HUES64 (cell line): Measurements from ENCODE around the gene MED17.
"Not testable (repeated sequence)": the region's sequence is repeated elsewhere in the genome, so short reads cannot be mapped to it uniquely, and the experiment has no call there.

Source experiments
- H3K27ac ChIP-seq: 2 replicates; pipeline ENCODE4 v1.7.0; 2013; ENCODE audit warnings: low read depth, low read length, inconsistent platforms
- H3K27me3 ChIP-seq: 2 replicates; pipeline ENCODE4 v1.6.1; 2013; ENCODE audit warnings: mild to moderate bottlenecking, low read length; ENCODE audit not compliant: insufficient read depth
- H3K36me3 ChIP-seq: 2 replicates; pipeline ENCODE4 v1.6.1; 2013; ENCODE audit warnings: mild to moderate bottlenecking, low read length; ENCODE audit not compliant: insufficient read depth
- H3K4me1 ChIP-seq: 2 replicates; pipeline ENCODE4 v1.6.1; 2013; ENCODE audit warnings: mild to moderate bottlenecking, low read length, moderate library complexity; ENCODE audit not compliant: insufficient read depth
- H3K4me3 ChIP-seq: 2 replicates; pipeline ENCODE4 v1.5.1; 2013; ENCODE audit warnings: mild to moderate bottlenecking, low read length, moderate library complexity
- H3K9ac ChIP-seq: 2 replicates; pipeline ENCODE4 v1.6.1; 2013; ENCODE audit warnings: mild to moderate bottlenecking, low read depth, low read length
- H3K9me3 ChIP-seq: 2 replicates; pipeline ENCODE4 v1.6.1; 2013; ENCODE audit warnings: low read depth, low read length; ENCODE audit not compliant: insufficient read depth
- WGBS: fragments of 150-250, 120-280 bp; methylation state at CpG from one replicate; pipeline ENCODE4 v1.1.7; 2013; ENCODE audit warnings: missing lambda C conversion rate; 5-methylcytosine and 5-hydroxymethylcytosine counted together

Gene MED17

DNA sequence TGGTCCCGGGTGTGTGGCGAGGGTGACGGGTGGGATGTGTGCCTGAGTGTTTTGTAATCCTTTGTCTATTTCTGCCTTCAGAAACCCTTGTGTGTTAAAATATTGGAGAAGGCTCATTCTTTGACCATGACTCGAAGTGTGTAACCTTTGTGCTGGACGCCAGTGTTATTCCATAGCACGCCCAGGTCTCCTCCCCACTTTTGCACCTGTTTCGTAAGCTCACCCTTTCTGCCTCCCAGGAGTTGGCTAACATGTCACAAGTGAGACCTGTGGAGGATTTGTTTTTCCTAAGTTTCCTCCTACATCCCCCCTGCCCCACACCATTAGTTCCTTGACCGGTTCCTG is 42.2 kb upstream of the MED17 start:
- Histone ChIP-seq H3K27ac (peak overlapping the region; percentile 65), H3K4me1 (peaks cover 35% of the 10 kb centered on the region), H3K36me3 (peaks cover 47% of the 10 kb centered on the region)

DNA sequence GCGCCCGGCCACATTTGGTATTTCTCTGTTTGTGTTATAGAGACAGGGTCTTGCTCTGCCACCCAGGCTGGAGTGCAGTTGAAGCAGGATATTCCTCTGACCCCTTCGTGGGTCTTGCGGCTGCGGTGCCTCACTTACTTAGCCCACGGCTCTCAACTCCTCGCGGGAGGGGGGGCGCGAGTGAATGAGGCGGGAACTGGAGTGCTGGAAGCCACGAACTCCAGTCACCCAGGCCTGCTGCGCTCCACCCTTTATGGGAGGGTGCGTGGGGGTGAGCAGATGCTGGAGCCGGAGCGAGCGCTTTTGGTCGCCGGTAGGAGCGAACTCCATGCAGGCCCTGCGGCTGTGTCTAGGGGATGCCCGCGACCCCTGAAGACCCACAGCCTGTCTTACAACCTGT is 40.8 kb upstream of the MED17 start:
- H3K4me3 ChIP-seq, result no peak overlapping the region
- 91% methylated on average over 23 of the region's 23 CpGs for WGBS
- no peaks in the 10 kb centered on the region for H3K9me3 ChIP-seq
- peak overlapping the region; percentile 23; the same call in 1 of the 2 replicates for H3K9ac ChIP-seq
- no peaks in the 10 kb centered on the region for H3K27me3 ChIP-seq
- H3K27ac ChIP-seq, result no peak overlapping the region; the same call in 1 of the 2 replicates
- peaks cover 22% of the 10 kb centered on the region for H3K4me1 ChIP-seq
- peaks cover 42% of the 10 kb centered on the region for H3K36me3 ChIP-seq

More for the DNA sequence above, 42.2 kb upstream of the MED17 start:
- Histone ChIP-seq H3K27me3 (no peaks in the 10 kb centered on the region), H3K4me3 (peak overlapping the region; percentile 85), H3K9me3 (no peaks in the 10 kb centered on the region), H3K9ac (peak overlapping the region; percentile 100)
- WGBS, result 2% methylated on average over 7 of the region's 8 CpGs

DNA sequence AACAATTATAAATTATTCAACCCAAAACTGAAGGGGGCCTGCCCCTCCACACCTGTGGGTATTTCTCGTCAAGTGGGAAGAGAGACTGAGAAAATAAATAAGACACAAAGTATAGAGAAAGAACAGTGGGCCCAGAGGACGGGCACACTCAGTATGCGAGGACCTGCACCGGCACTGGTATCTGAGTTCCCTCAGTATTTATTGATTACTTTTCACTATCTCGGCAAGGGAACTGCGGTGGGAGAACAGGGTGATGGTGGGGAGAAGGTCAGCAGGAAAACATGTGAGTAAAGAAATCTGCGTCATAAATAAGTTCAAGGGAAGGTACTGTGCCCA is 39.4 kb upstream of the MED17 start:
- Histone ChIP-seq H3K9ac (peak overlapping the region; percentile 7; the same call in 1 of the 2 replicates), H3K4me1 (peaks cover 10% of the 10 kb centered on the region; the same call in 1 of the 2 replicates), H3K4me3 (no peak overlapping the region), H3K27me3 (no peaks in the 10 kb centered on the region), H3K36me3 (peaks cover 33% of the 10 kb centered on the region), H3K9me3 (no peaks in the 10 kb centered on the region), H3K27ac (no peak overlapping the region; the same call in 1 of the 2 replicates)
- WGBS, result 77% methylated on average over 7 of the region's 7 CpGs

- Histone ChIP-seq H3K36me3 (peaks cover 33% of the 10 kb centered on the region), H3K9ac (peak overlapping the region; percentile 7; the same call in 1 of the 2 replicates)
- H3K9me3 ChIP-seq, H3K27ac ChIP-seq, H3K27me3 ChIP-seq, H3K4me3 ChIP-seq, H3K4me1 ChIP-seq: not testable (repeated sequence)
- 61% methylated on average over 12 of the region's 12 CpGs for WGBS
Observed at GRCh38 chr11:93745005-93745755, 38.9 kb upstream of the MED17 start.

- peaks cover 17% of the 10 kb centered on the region for H3K4me1 ChIP-seq
- H3K27ac ChIP-seq, result no peak overlapping the region
- H3K9ac ChIP-seq, result no peak overlapping the region
- H3K9me3 ChIP-seq, result no peaks in the 10 kb centered on the region
- H3K4me3 ChIP-seq, result no peak overlapping the region
- H3K36me3 ChIP-seq, result peaks cover 37% of the 10 kb centered on the region
- 94% methylated on average over 2 of the region's 2 CpGs for WGBS
- H3K27me3 ChIP-seq, result no peaks in the 10 kb centered on the region
Observed at GRCh38 chr11:93746101-93746500, 38.0 kb upstream of the MED17 start.

DNA sequence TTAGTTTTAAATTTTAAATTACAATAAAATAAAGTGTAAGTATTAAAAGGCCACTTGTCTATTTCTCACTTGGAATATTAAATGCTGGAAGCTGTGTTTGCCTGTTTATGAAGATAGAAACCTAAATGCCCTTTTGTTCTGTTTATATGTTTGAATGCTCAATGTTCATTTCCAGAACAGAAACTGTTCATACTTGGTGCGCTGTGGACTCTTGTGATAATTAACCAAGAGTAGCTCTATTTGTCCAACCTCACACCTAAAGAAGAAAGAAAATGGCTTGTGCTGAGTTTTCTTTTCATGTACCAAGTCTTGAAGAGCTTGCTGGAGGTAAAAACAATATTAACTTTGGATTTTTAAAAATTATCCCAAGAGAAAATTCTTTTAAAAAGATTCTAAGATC is 37.0 kb upstream of the MED17 start:
- Histone ChIP-seq H3K4me3 (no peak overlapping the region), H3K4me1 (peaks cover 17% of the 10 kb centered on the region), H3K27ac (no peak overlapping the region), H3K36me3 (peaks cover 38% of the 10 kb centered on the region), H3K9me3 (no peaks in the 10 kb centered on the region), H3K27me3 (no peaks in the 10 kb centered on the region), H3K9ac (no peak overlapping the region)
- WGBS, result 86% methylated on average over 1 of the region's 1 CpG

DNA sequence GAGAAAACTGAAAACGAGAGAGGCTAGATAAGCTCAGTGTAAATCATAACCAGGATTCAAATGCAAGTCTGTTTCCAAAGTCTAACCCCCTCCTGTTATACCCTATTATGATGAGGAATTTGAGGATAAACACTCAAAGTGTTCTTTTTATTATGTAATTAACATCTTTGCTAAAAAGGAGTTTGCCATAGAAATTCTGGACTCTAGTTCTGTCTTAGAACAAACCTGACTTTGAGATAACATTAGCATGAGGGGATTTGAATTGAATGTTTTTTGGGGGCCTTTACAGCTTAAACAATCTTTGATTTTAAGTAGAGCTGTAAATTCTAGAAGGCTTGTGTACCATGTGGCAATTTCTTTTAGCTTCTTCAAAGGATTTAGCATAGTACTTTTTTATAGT is 33.1 kb upstream of the MED17 start:
- no peaks in the 10 kb centered on the region for H3K9me3 ChIP-seq
- no peak overlapping the region for H3K4me3 ChIP-seq
- H3K27ac ChIP-seq, result no peak overlapping the region
- H3K27me3 ChIP-seq, result no peaks in the 10 kb centered on the region
- 100% methylated on average over 1 of the region's 1 CpG for WGBS
- H3K36me3 ChIP-seq, result peaks cover 54% of the 10 kb centered on the region
- H3K4me1 ChIP-seq, result peaks cover 7% of the 10 kb centered on the region
- no peak overlapping the region for H3K9ac ChIP-seq

GRCh38 chr11:93753241-93753640 is 30.8 kb upstream of the MED17 start:
- 97% methylated on average over 2 of the region's 2 CpGs for WGBS

DNA sequence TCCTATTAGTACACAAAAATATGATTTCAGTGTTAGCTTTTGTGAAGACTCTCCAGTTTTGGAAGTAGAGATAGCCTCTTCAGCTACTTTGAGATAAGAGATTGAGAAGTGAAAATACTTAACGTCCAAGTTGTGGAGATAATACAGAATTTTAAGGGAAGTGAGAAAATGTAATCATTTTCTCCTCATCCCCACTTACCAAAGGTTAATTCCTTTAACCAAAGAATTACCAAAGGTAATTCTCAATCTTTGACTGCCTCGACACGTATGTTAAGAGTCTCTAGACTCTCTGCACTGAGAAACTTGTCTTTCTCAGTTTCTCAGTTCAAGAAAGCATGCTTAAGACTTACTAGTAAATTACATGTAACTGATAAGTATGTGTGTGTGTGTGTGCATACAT is 27.3 kb upstream of the MED17 start:
- Histone ChIP-seq H3K27ac (no peak overlapping the region), H3K9ac (no peak overlapping the region), H3K4me1 (no peaks in the 10 kb centered on the region), H3K4me3 (no peak overlapping the region), H3K36me3 (peaks cover 80% of the 10 kb centered on the region), H3K27me3 (no peaks in the 10 kb centered on the region), H3K9me3 (no peaks in the 10 kb centered on the region)
- 97% methylated on average over 2 of the region's 3 CpGs for WGBS

More at GRCh38 chr11:93753241-93753640, 30.8 kb upstream of the MED17 start:
- no peaks in the 10 kb centered on the region for H3K27me3 ChIP-seq
- H3K36me3 ChIP-seq, result peaks cover 67% of the 10 kb centered on the region
- H3K27ac ChIP-seq, result no peak overlapping the region
- no peak overlapping the region for H3K9ac ChIP-seq
- H3K4me3 ChIP-seq, result no peak overlapping the region
- H3K9me3 ChIP-seq, result no peaks in the 10 kb centered on the region
- peaks cover 7% of the 10 kb centered on the region for H3K4me1 ChIP-seq

GRCh38 chr11:93757301-93757700 is 26.8 kb upstream of the MED17 start:
- no peaks in the 10 kb centered on the region for H3K27me3 ChIP-seq
- H3K27ac ChIP-seq, result no peak overlapping the region
- no peak overlapping the region for H3K4me3 ChIP-seq
- no peak overlapping the region for H3K9ac ChIP-seq
- WGBS, result 95% methylated on average over 3 of the region's 3 CpGs
- H3K9me3 ChIP-seq, result no peaks in the 10 kb centered on the region
- H3K36me3 ChIP-seq, result peaks cover 85% of the 10 kb centered on the region
- no peaks in the 10 kb centered on the region for H3K4me1 ChIP-seq

- H3K4me3 ChIP-seq, result no peak overlapping the region
- H3K9me3 ChIP-seq, result no peaks in the 10 kb centered on the region
- no peaks in the 10 kb centered on the region for H3K27me3 ChIP-seq
- no peaks in the 10 kb centered on the region for H3K4me1 ChIP-seq
- peaks cover 94% of the 10 kb centered on the region for H3K36me3 ChIP-seq
- WGBS, result 95% methylated on average over 38 of the region's 38 CpGs
- no peak overlapping the region for H3K27ac ChIP-seq
- H3K9ac ChIP-seq, result no peak overlapping the region
Observed at GRCh38 chr11:93757924-93758865, 25.9 kb upstream of the MED17 start.
